IMR-90 (cell line): ENCODE measurements around the gene LOXL4. TPM values are rescaled to one million over a fixed set of nuclear protein-coding genes. Genes with fewer than 3 reads are reported as not detected.

Experiments
- ATAC-seq: fragments of 200-7000 bp; cut with Tn5 transposase; 2 replicates; pipeline ENCODE4 v1.9.1; 2020; ENCODE audit warnings: low read depth, mild to moderate bottlenecking, moderate library complexity
- BruUV-seq: library from RNA; stranded (reverse); fragments of 400-500 nt; replicated peaks from 2 replicates; lab custom pipeline; 2021; lab: Mats Ljungman, UMichigan
- CTCF ChIA-PET: fragments of 300-600 bp; formaldehyde crosslinking; extraction: SDS; loops from one replicate; lab custom pipeline; 2021; ENCODE audit warnings: antibody characterized with exemption; lab: Yijun Ruan, JAX
- POLR2A ChIA-PET: fragments of 300-600 bp; sonication (Branson Sonifier 250); formaldehyde crosslinking; loops from one replicate; lab custom pipeline; 2022; ENCODE audit warnings: antibody characterized with exemption; ENCODE audit not compliant: unreplicated experiment; lab: Charles Lee
- DNase-seq: peaks from one replicate; pipeline ENCODE4 v3.0.0; 2013
- H2AFZ ChIP-seq: replicated peaks from 2 replicates; pipeline ENCODE3; 2013; ENCODE audit warnings: low read length, mild to moderate bottlenecking; ENCODE audit not compliant: poor library complexity
- H2AK5ac ChIP-seq: 2 replicates; pipeline ENCODE4 v1.6.1; 2013; ENCODE audit warnings: low read depth, low read length, inconsistent platforms
- H2AK9ac ChIP-seq: replicated peaks from 2 replicates; pipeline ENCODE3; 2013; ENCODE audit warnings: mild to moderate bottlenecking, low read depth, low read length, moderate library complexity; ENCODE audit not compliant: poor library complexity
- H2BK120ac ChIP-seq: 2 replicates; pipeline ENCODE4 v1.6.1; 2013; ENCODE audit warnings: low read depth, low read length, inconsistent platforms
- H2BK15ac ChIP-seq: 3 replicates; pipeline ENCODE4 v1.6.1; 2013; ENCODE audit warnings: low read depth, low read length, inconsistent platforms
- H2BK20ac ChIP-seq: 2 replicates; pipeline ENCODE4 v1.6.1; 2013; ENCODE audit warnings: low read depth, mild to moderate bottlenecking, inconsistent platforms, low read length, moderate library complexity
- H2BK5ac ChIP-seq: 2 replicates; pipeline ENCODE4 v1.6.1; 2013; ENCODE audit warnings: mild to moderate bottlenecking, low read depth, low read length, inconsistent platforms; ENCODE audit not compliant: poor library complexity, severe bottlenecking
- H3K14ac ChIP-seq: replicated peaks from 2 replicates; pipeline ENCODE4 v1.6.1; 2013; ENCODE audit warnings: low read depth, low read length, inconsistent platforms
- H3K18ac ChIP-seq: 2 replicates; pipeline ENCODE4 v1.6.1; 2013; ENCODE audit warnings: low read depth, low read length, control low read depth
- H3K23ac ChIP-seq: 2 replicates; pipeline ENCODE4 v1.6.1; 2013; ENCODE audit warnings: low read depth, low read length, inconsistent platforms
- H3K27ac ChIP-seq: 2 replicates; pipeline ENCODE4 v1.5.1; 2013; ENCODE audit warnings: mild to moderate bottlenecking, control low read depth, low read length; ENCODE audit not compliant: insufficient read depth
- H3K27me3 ChIP-seq: 2 replicates; pipeline ENCODE4 v1.6.1; 2013; ENCODE audit warnings: low read length; ENCODE audit not compliant: control insufficient read depth, insufficient read depth
- H3K36me3 ChIP-seq: 2 replicates; pipeline ENCODE4 v1.6.1; 2013; ENCODE audit warnings: low read length, mixed read lengths; ENCODE audit not compliant: control insufficient read depth, insufficient read depth
- H3K4ac ChIP-seq: 2 replicates; pipeline ENCODE4 v1.6.1; 2013; ENCODE audit warnings: low read depth, low read length, inconsistent platforms
- H3K4me1 ChIP-seq: 2 replicates; pipeline ENCODE4 v1.6.1; 2013; ENCODE audit warnings: low read length, mixed read lengths; ENCODE audit not compliant: control insufficient read depth, insufficient read depth
- H3K4me2 ChIP-seq: 2 replicates; pipeline ENCODE4 v1.6.1; 2013; ENCODE audit warnings: low read depth, mild to moderate bottlenecking, control low read depth, low read length, moderate library complexity
- H3K4me3 ChIP-seq: 2 replicates; pipeline ENCODE4 v1.5.1; 2013; ENCODE audit warnings: low read depth, mild to moderate bottlenecking, control low read depth, low read length, moderate library complexity; ENCODE audit not compliant: insufficient read depth
- H3K56ac ChIP-seq: 2 replicates; pipeline ENCODE4 v1.6.1; 2013; ENCODE audit warnings: low read length, inconsistent platforms; ENCODE audit not compliant: insufficient read depth; ENCODE audit errors: extremely low read depth
- H3K79me1 ChIP-seq, 2 experiments: 2 replicates each; pipeline ENCODE4 v1.6.1; 2013; ENCODE audit warnings: low read length in 2 of 2, inconsistent platforms in 1 of 2, low read depth in 1 of 2
- H3K9ac ChIP-seq: 2 replicates; pipeline ENCODE4 v1.6.1; 2013; ENCODE audit warnings: low read depth, low read length, control low read depth
- H3K9me1 ChIP-seq: 2 replicates; pipeline ENCODE4 v1.6.1; 2013; ENCODE audit warnings: low read length, inconsistent platforms; ENCODE audit not compliant: insufficient read depth
- H3K9me3 ChIP-seq: 2 replicates; pipeline ENCODE4 v1.6.1; 2013; ENCODE audit warnings: low read length; ENCODE audit not compliant: control insufficient read depth, insufficient read depth
- H4K20me1 ChIP-seq: 2 replicates; pipeline ENCODE4 v1.6.1; 2013; ENCODE audit warnings: low read length, inconsistent platforms; ENCODE audit not compliant: insufficient read depth
- H4K5ac ChIP-seq: 2 replicates; pipeline ENCODE4 v1.6.1; 2013; ENCODE audit warnings: mild to moderate bottlenecking, low read depth, low read length, control low read depth
- H4K8ac ChIP-seq, 2 experiments: 2 replicates each; pipeline ENCODE4 v1.6.1; 2013; ENCODE audit warnings: low read depth in 2 of 2, low read length in 2 of 2, control low read depth in 1 of 2, inconsistent platforms in 1 of 2
- H4K91ac ChIP-seq: 2 replicates; pipeline ENCODE4 v1.6.1; 2013; ENCODE audit warnings: low read depth, low read length, inconsistent platforms; ENCODE audit not compliant: insufficient read depth
- CEBPB ChIP-seq: IDR thresholded peaks from 2 replicates; pipeline ENCODE4 v1.6.1; 2012; ENCODE audit warnings: low read depth, low read length, improper control_type of control experiment
- FOS ChIP-seq: fragments of 150-350 bp; IDR thresholded peaks from 2 replicates; pipeline ENCODE4 v1.6.1; 2016; ENCODE audit warnings: low read depth, low read length
- MAFK ChIP-seq: IDR thresholded peaks from 2 replicates; pipeline ENCODE4 v1.6.1; 2012; ENCODE audit warnings: low read depth, low read length, improper control_type of control experiment
- MAZ ChIP-seq: IDR thresholded peaks from 2 replicates; pipeline ENCODE4 v1.6.1; 2012; ENCODE audit warnings: low read depth, mild to moderate bottlenecking, low read length, improper control_type of control experiment, moderate library complexity, borderline replicate concordance
- MXI1 ChIP-seq: IDR thresholded peaks from 2 replicates; pipeline ENCODE4 v1.6.1; 2012; ENCODE audit warnings: low read depth, mild to moderate bottlenecking, low read length, moderate library complexity, borderline replicate concordance
- RCOR1 ChIP-seq: IDR thresholded peaks from 2 replicates; pipeline ENCODE4 v1.6.1; 2012; ENCODE audit warnings: mild to moderate bottlenecking, low read length, improper control_type of control experiment; ENCODE audit not compliant: insufficient replicate concordance
- RFX5 ChIP-seq: IDR thresholded peaks from 2 replicates; pipeline ENCODE4 v1.8.0; 2012; ENCODE audit warnings: low read depth, mild to moderate bottlenecking, low read length, moderate library complexity
- SMC3 ChIP-seq: fragments of 150-350 bp; IDR thresholded peaks from 2 replicates; pipeline ENCODE4 v1.6.1; 2016; ENCODE audit warnings: low read depth, mild to moderate bottlenecking, antibody characterized with exemption, low read length, moderate library complexity
- WGBS, 2 experiments: methylation state at CpG; one replicate each; pipeline versions ENCODE4 v1.1.5 to v1.1.7; 2013; ENCODE audit warnings: missing lambda C conversion rate in 2 of 2; ENCODE audit not compliant: insufficient read length in 1 of 2; ENCODE audit errors: extremely low coverage in 2 of 2; 5-methylcytosine and 5-hydroxymethylcytosine counted together
- dilution Hi-C: fragments of 300-500 bp; cut with HindIII; formaldehyde crosslinking; loops from one replicate; pipeline ENCODE4 v1.14.3; 2018; ENCODE audit warnings: low sequenced_read_pairs; ENCODE audit not compliant: unreplicated experiment
- in situ Hi-C: fragments of 300-500 bp; cut with MboI; formaldehyde crosslinking; loops from 3 replicates; pipeline ENCODE4 v1.14.3; 2019; ENCODE audit warnings: low sequenced_read_pairs, inconsistent platforms, mixed read lengths
- intact Hi-C: fragments of 100-400 bp; cut with micrococcal nuclease; formaldehyde crosslinking; loops from 2 replicates; pipeline ENCODE4 v1.10.0; 2022
- polyA plus RNA-seq, 3 experiments: library from polyadenylated mRNA; depleted of rRNA; stranded (reverse); fragments of >200 nt; gene quantifications; 2 replicates each; pipeline ENCODE4 v1.2.3, GENCODE V29; 2012; ENCODE audit warnings: low replicate concordance in 1 of 3
- total RNA-seq: library from RNA; depleted of rRNA; stranded (reverse); fragments of >200 nt; gene quantifications from 2 replicates; pipeline ENCODE4 v1.2.3, GENCODE V29; 2012
- TF ChIP-seq, protein P1 (sequence below): fragments of 150-350 bp; IDR thresholded peaks from 2 replicates; pipeline ENCODE4 v1.6.1; 2017; ENCODE audit warnings: mild to moderate bottlenecking, antibody characterized with exemption, low read length, low read depth
- TF ChIP-seq, protein P2 (sequence below): fragments of 150-350 bp; IDR thresholded peaks from 2 replicates; pipeline ENCODE4 v1.6.1; 2016; ENCODE audit warnings: low read depth, mild to moderate bottlenecking, low read length, moderate library complexity, borderline replicate concordance

LOXL4 gene
- total and polyA plus RNA-seq, 2 of the 4 experiments (the other 2 are of a cell fraction): 20.8 to 26.7 TPM

DNA sequence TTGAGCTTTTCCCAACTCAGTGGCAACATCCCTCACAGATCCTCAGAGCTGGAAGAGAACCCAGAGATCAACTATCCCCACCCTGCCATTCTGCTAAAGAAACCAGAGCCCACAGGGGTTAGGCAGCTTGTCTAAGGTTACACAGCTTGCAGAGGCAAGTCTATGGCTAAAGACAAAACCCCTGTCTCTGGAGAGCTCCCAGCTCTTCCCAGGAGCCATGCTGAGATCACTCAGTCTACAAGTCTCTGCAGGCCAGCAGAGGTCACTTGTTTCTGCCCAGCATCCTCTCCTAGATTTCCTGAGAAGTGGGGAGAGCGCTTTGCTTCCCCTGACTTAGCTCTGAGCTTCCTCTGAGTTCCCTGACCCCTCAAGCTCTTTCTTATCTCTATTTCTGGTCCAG, 28.5 kb upstream of the LOXL4 start:
- in situ Hi-C loops: no loop called here
- BruUV-seq: no TSS peak
- Histone ChIP-seq H3K4me1 (peaks cover under 1% of the 10 kb centered on the region; the same call in 1 of the 2 replicates), H2AK9ac (no peak overlapping the region), H3K9me3 (no peaks in the 10 kb centered on the region), H2BK20ac (no peak overlapping the region), H3K27ac (no peak overlapping the region), H3K9ac (no peak overlapping the region), H3K14ac (no peak overlapping the region), H3K56ac (no peak overlapping the region), H2AK5ac (no peak overlapping the region), H2AFZ (no peak overlapping the region), H3K79me1 (no peaks in the 10 kb centered on the region), H4K5ac (no peak overlapping the region), H3K18ac (no peak overlapping the region), H3K9me1 (no peaks in the 10 kb centered on the region), H2BK5ac (no peak overlapping the region), H4K8ac (no peak overlapping the region), H3K36me3 (no peaks in the 10 kb centered on the region), H4K91ac (no peak overlapping the region), H3K4me3 (no peak overlapping the region), H4K20me1 (no peaks in the 10 kb centered on the region), H2BK120ac (no peak overlapping the region), H3K4ac (no peak overlapping the region), H3K23ac (no peak overlapping the region), H3K4me2 (no peak overlapping the region), H3K27me3 (peaks cover 23% of the 10 kb centered on the region), H2BK15ac (no peak overlapping the region)
- CTCF ChIA-PET: interaction anchor here (1.0 kb wide), 1 partner anchor 13 kb away, joined by 4 read pairs; no protein-coding TSS in a partner anchor
- dilution Hi-C loops: no loop called here
- POLR2A ChIA-PET: no interaction called here
- TF ChIP-seq, protein P1, sequence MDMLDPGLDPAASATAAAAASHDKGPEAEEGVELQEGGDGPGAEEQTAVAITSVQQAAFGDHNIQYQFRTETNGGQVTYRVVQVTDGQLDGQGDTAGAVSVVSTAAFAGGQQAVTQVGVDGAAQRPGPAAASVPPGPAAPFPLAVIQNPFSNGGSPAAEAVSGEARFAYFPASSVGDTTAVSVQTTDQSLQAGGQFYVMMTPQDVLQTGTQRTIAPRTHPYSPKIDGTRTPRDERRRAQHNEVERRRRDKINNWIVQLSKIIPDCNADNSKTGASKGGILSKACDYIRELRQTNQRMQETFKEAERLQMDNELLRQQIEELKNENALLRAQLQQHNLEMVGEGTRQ: no peak
- TF ChIP-seq MAZ (no peak), MXI1 (no peak), MAFK (no peak), RFX5 (no peak), SMC3 (no peak), CEBPB (no peak), RCOR1 (no peak), FOS (no peak)
- TF ChIP-seq, protein P2, sequence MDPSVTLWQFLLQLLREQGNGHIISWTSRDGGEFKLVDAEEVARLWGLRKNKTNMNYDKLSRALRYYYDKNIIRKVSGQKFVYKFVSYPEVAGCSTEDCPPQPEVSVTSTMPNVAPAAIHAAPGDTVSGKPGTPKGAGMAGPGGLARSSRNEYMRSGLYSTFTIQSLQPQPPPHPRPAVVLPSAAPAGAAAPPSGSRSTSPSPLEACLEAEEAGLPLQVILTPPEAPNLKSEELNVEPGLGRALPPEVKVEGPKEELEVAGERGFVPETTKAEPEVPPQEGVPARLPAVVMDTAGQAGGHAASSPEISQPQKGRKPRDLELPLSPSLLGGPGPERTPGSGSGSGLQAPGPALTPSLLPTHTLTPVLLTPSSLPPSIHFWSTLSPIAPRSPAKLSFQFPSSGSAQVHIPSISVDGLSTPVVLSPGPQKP: no peak
- peak; percentile 70 for ATAC-seq
- WGBS, 2 experiments: no CpG with 5 or more reads among the region's 1 CpG
- intact Hi-C loops: no loop called here
- DNase-seq: peak; percentile 39
